SU-DHL-6 (cell line): Measurements from ENCODE around the gene B9D2.
"Not testable (repeated sequence)": the region's sequence is repeated elsewhere in the genome, so short reads cannot be mapped to it uniquely, and the experiment has no call there.

Source experiments
- H2AFZ ChIP-seq: fragments of 200-600 bp; sonication (generic); 2 replicates; pipeline ENCODE4 v1.6.1; 2014; ENCODE audit warnings: low read depth, mild to moderate bottlenecking, moderate library complexity, mixed read lengths, antibody characterized with exemption, low read length; ENCODE audit not compliant: severe bottlenecking
- H3F3A ChIP-seq: fragments of 200-600 bp; shearing (Covaris generic); 2 replicates; pipeline ENCODE4 v1.6.0; 2016; ENCODE audit warnings: antibody characterized with exemption, mild to moderate bottlenecking; ENCODE audit not compliant: insufficient read depth
- H3K27ac ChIP-seq: fragments of 200-600 bp; sonication (generic); 2 replicates; pipeline ENCODE4 v1.5.1; 2016; ENCODE audit warnings: low read depth, mild to moderate bottlenecking, low read length, moderate library complexity, mixed read lengths
- H3K27me3 ChIP-seq: fragments of 200-600 bp; sonication (generic), shearing (Covaris generic); 2 replicates; pipeline ENCODE4 v1.6.0; 2014; ENCODE audit warnings: mild to moderate bottlenecking, low read length
- H3K36me3 ChIP-seq: fragments of 200-600 bp; sonication (generic); 2 replicates; pipeline ENCODE4 v1.6.1; 2014; ENCODE audit warnings: mild to moderate bottlenecking, low read length, mixed read lengths
- H3K4me2 ChIP-seq: fragments of 300-600, 200-600 bp; shearing (Covaris generic), sonication (generic); 2 replicates; pipeline ENCODE4 v1.6.0; 2014; ENCODE audit warnings: low read length, low read depth, mild to moderate bottlenecking; ENCODE audit not compliant: poor library complexity, severe bottlenecking
- H3K4me3 ChIP-seq: fragments of 200-600 bp; sonication (generic); 2 replicates; pipeline ENCODE4 v1.5.1; 2014; ENCODE audit warnings: antibody characterized with exemption, low read length, mild to moderate bottlenecking, mixed read lengths; ENCODE audit not compliant: insufficient read depth, poor library complexity, severe bottlenecking
- H3K79me2 ChIP-seq: fragments of 200-600 bp; sonication (generic); 2 replicates; pipeline ENCODE4 v1.6.1; 2014; ENCODE audit warnings: mild to moderate bottlenecking, low read length, moderate library complexity; ENCODE audit not compliant: insufficient read depth
- H3K9ac ChIP-seq: fragments of 200-600 bp; sonication (generic); 2 replicates; pipeline ENCODE4 v1.7.0; 2014; ENCODE audit warnings: mild to moderate bottlenecking, low read length
- H3K9me2 ChIP-seq: fragments of 200-600 bp; sonication (generic); replicated peaks from 2 replicates; pipeline ENCODE4 v1.6.1; 2014; ENCODE audit warnings: low read length; ENCODE audit not compliant: insufficient read depth
- H3K9me3 ChIP-seq: fragments of 200-600 bp; sonication (generic); 2 replicates; pipeline ENCODE4 v1.6.1; 2014; ENCODE audit warnings: low read length, mixed read lengths; ENCODE audit not compliant: insufficient read depth
- H4K20me1 ChIP-seq: fragments of 200-600 bp; sonication (generic); 2 replicates; pipeline ENCODE4 v1.6.1; 2014; ENCODE audit warnings: low read depth, mild to moderate bottlenecking, antibody characterized with exemption, low read length, moderate library complexity, mixed read lengths
- EZH2phosphoT487 ChIP-seq: fragments of 200-600 bp; sonication (generic), shearing (Covaris generic); conservative IDR thresholded peaks from 2 replicates; pipeline ENCODE4 v1.6.1; 2018; ENCODE audit warnings: mild to moderate bottlenecking, antibody characterized with exemption, low read length, moderate library complexity, mixed read lengths
- TF ChIP-seq, protein P1 (sequence below): fragments of 200-600 bp; sonication (generic); IDR thresholded peaks from one replicate; pipeline ENCODE4 v1.5.1; 2017; ENCODE audit warnings: antibody characterized with exemption, mild to moderate bottlenecking, low read length, moderate library complexity; ENCODE audit not compliant: insufficient read depth, poor library complexity, severe bottlenecking

The B9D2 gene

GRCh38 chr19:41392775-41393174, 28.8 kb upstream of the B9D2 start:
- TF ChIP-seq, protein P1, sequence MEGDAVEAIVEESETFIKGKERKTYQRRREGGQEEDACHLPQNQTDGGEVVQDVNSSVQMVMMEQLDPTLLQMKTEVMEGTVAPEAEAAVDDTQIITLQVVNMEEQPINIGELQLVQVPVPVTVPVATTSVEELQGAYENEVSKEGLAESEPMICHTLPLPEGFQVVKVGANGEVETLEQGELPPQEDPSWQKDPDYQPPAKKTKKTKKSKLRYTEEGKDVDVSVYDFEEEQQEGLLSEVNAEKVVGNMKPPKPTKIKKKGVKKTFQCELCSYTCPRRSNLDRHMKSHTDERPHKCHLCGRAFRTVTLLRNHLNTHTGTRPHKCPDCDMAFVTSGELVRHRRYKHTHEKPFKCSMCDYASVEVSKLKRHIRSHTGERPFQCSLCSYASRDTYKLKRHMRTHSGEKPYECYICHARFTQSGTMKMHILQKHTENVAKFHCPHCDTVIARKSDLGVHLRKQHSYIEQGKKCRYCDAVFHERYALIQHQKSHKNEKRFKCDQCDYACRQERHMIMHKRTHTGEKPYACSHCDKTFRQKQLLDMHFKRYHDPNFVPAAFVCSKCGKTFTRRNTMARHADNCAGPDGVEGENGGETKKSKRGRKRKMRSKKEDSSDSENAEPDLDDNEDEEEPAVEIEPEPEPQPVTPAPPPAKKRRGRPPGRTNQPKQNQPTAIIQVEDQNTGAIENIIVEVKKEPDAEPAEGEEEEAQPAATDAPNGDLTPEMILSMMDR = no peak
- no peak for TF ChIP-seq EZH2phosphoT487
- Histone ChIP-seq H3K9ac (no peak overlapping the region), H3K36me3 (no peaks in the 10 kb centered on the region)

DNA sequence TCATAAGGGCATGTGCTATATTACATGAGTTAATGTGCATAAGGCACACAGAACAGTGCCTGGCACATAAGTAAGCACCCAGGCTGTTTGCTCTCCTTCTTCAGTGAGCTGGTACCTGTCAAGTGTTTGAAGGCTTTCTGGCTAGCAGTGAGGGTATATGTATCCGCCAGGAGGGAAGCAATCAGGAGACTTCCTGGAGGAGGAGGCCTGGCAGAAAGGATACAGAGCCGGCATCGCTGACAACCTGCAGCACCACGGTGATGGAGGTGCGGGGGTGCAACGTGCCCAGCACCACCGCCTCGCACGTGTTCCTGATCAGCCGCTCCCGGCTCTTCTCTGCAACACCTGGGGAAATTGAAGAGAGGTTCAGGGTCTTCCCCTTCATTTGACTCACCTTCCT, 27.7 kb upstream of the B9D2 start:
- Histone ChIP-seq H4K20me1 (no peaks in the 10 kb centered on the region), H3K79me2 (peaks cover 24% of the 10 kb centered on the region), H2AFZ (no peak overlapping the region), H3K36me3 (no peaks in the 10 kb centered on the region), H3K27me3 (no peaks in the 10 kb centered on the region), H3K4me3 (no peak overlapping the region), H3K9ac (no peak overlapping the region), H3K9me2 (no peaks in the 10 kb centered on the region), H3K4me2 (no peak overlapping the region), H3K9me3 (no peaks in the 10 kb centered on the region), H3K27ac (no peak overlapping the region), H3F3A (0 out of 2 replicates have a peak, but pooled peaks cover 3% of the 10 kb centered on the region)
- no peak for TF ChIP-seq EZH2phosphoT487
- TF ChIP-seq, protein P1 = no peak

More at GRCh38 chr19:41392775-41393174, 28.8 kb upstream of the B9D2 start:
- Histone ChIP-seq H4K20me1 (no peaks in the 10 kb centered on the region), H3K79me2 (peaks cover 24% of the 10 kb centered on the region), H3K27ac (no peak overlapping the region), H3K9me2 (no peaks in the 10 kb centered on the region), H3F3A (0 out of 2 replicates have a peak, but pooled peaks cover 3% of the 10 kb centered on the region), H3K4me3 (no peak overlapping the region), H3K4me2 (no peak overlapping the region), H3K27me3 (no peaks in the 10 kb centered on the region), H3K9me3 (no peaks in the 10 kb centered on the region), H2AFZ (no peak overlapping the region)

DNA sequence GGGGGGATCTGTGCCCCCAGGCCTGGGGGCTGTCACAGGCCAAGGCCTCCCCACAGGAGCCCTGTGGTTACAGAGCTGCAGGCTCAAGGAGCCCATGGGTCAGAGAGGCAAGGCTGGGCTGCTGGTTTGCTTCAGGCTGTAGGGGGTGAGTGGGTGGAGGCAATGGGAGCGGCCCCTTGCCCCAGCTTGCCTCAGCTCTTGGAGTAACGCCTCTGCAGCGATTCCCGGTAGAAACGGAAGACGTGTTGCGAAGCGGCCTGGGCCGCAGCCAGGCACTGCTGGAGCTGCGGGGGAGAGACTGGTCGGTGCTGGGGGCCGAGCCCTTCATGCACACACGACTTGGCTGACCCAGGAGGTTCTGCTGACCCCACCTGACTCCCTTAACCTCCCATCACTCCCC, 22.5 kb upstream of the B9D2 start:
- no peaks in the 10 kb centered on the region for H3K9me2 ChIP-seq
- no peaks in the 10 kb centered on the region for H3K79me2 ChIP-seq
- H3K27me3 ChIP-seq = no peaks in the 10 kb centered on the region
- H3F3A ChIP-seq = no peaks in the 10 kb centered on the region
- H3K36me3 ChIP-seq = no peaks in the 10 kb centered on the region
- TF ChIP-seq, protein P1 = no peak
- TF ChIP-seq EZH2phosphoT487 = no peak
- no peak overlapping the region for H2AFZ ChIP-seq
- no peak overlapping the region for H3K27ac ChIP-seq
- no peak overlapping the region for H3K9ac ChIP-seq
- no peaks in the 10 kb centered on the region for H4K20me1 ChIP-seq
- H3K4me2 ChIP-seq = no peak overlapping the region
- H3K9me3 ChIP-seq = no peaks in the 10 kb centered on the region
- no peak overlapping the region for H3K4me3 ChIP-seq

DNA sequence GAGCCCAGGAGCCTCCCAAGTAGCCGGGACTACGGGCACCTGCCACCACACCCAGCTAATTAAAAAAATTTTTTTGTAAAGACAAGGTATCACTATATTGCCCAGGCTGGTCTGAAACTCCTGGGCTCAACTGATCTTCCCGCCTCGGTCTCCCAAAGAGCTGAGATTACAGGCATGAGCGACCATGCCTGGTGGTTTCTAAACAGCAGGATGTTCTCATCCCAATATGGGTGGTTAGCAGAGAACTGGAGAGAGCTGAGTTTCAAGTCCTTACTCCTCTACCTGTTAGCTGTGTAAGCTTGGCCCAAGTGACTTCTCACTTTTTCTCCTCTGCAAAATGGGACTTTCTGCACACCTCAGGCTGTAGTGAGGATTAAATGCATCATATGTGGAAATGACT, 20.4 kb upstream of the B9D2 start:
- Histone ChIP-seq H3K36me3 (no peaks in the 10 kb centered on the region), H3K4me2 (no peak overlapping the region)
- no peak for TF ChIP-seq EZH2phosphoT487
- TF ChIP-seq, protein P1 = no peak

GRCh38 chr19:41381536-41381935, 17.6 kb upstream of the B9D2 start:
- H3K9ac ChIP-seq, H3K9me3 ChIP-seq, H3F3A ChIP-seq, H3K4me2 ChIP-seq, H2AFZ ChIP-seq, H3K27ac ChIP-seq, H3K79me2 ChIP-seq, H4K20me1 ChIP-seq, H3K9me2 ChIP-seq, H3K36me3 ChIP-seq, H3K27me3 ChIP-seq, H3K4me3 ChIP-seq: not testable (repeated sequence)

More for the DNA sequence above, 20.4 kb upstream of the B9D2 start:
- H3K79me2 ChIP-seq = no peaks in the 10 kb centered on the region
- H4K20me1 ChIP-seq = no peaks in the 10 kb centered on the region
- no peak overlapping the region for H3K9ac ChIP-seq
- H3K4me3 ChIP-seq = no peak overlapping the region
- no peaks in the 10 kb centered on the region for H3K9me2 ChIP-seq
- no peak overlapping the region for H3K27ac ChIP-seq
- H3K9me3 ChIP-seq = no peaks in the 10 kb centered on the region
- no peaks in the 10 kb centered on the region for H3F3A ChIP-seq
- no peak overlapping the region for H2AFZ ChIP-seq
- no peaks in the 10 kb centered on the region for H3K27me3 ChIP-seq
